Measurements from ENCODE around the gene ZNF670. TPM values are rescaled to one million over a fixed set of nuclear protein-coding genes. Genes with fewer than 3 reads are reported as not detected.
"Not testable (repeated sequence)": the region's sequence is repeated elsewhere in the genome, so short reads cannot be mapped to it uniquely, and the experiment has no call there.

Gene ZNF670
- total and polyA plus RNA-seq, 2 donors (not counting 1 experiment from before 2014, with no cell fraction given): 2.3 to 3.0 TPM

DNA sequence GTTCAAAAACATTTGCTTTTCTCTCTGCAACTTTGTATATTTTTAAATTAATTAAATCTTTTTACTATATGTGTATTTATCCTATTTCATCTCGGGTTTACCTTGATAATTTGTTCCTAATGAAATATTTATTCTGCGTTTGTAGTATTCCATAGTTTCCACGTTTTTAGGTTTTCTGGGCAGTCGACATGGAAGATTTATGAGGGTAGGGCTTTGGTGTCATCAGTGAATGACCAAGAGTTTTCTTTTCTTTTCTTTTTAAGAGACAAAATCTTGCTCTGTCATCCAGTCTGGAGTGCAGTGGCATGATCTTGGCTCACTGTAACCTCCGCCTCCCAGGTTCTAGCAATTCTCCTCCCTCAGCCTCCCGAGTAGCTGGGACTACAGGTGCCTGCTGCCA is 42.8 kb upstream of the ZNF670 start:
- no peak overlapping the region for H3K4me2 ChIP-seq (ENCODE audit: extremely low read depth, insufficient read depth, low read length)
- H3K9ac ChIP-seq (ENCODE audit: insufficient read depth, low read length): no peak overlapping the region
- TF ChIP-seq EZH2 (IDR thresholded peaks at IDR 0.05; ENCODE audit: low read length, missing control alignments): no peak
- TF ChIP-seq, protein P1, sequence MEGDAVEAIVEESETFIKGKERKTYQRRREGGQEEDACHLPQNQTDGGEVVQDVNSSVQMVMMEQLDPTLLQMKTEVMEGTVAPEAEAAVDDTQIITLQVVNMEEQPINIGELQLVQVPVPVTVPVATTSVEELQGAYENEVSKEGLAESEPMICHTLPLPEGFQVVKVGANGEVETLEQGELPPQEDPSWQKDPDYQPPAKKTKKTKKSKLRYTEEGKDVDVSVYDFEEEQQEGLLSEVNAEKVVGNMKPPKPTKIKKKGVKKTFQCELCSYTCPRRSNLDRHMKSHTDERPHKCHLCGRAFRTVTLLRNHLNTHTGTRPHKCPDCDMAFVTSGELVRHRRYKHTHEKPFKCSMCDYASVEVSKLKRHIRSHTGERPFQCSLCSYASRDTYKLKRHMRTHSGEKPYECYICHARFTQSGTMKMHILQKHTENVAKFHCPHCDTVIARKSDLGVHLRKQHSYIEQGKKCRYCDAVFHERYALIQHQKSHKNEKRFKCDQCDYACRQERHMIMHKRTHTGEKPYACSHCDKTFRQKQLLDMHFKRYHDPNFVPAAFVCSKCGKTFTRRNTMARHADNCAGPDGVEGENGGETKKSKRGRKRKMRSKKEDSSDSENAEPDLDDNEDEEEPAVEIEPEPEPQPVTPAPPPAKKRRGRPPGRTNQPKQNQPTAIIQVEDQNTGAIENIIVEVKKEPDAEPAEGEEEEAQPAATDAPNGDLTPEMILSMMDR (conservative IDR thresholded peaks at IDR 0.05 in 1 of 2, IDR thresholded peaks at IDR 0.05 in 1 of 2; ENCODE audit: low read depth in 1 of 2, low read length in 2 of 2): no peak
- H4K20me1 ChIP-seq (ENCODE audit: control insufficient read depth, extremely low read depth, insufficient read depth, low read length): no peaks in the 10 kb centered on the region
- no peak for DNase-seq (ENCODE audit: low read depth in 2 of 2)
- no peak overlapping the region for H3K4me3 ChIP-seq (replicated peaks in 1 of 4; ENCODE audit: control extremely low read depth in 1 of 4, insufficient read depth in 1 of 4, low read depth in 3 of 4, low read length in 4 of 4)
- no peak overlapping the region for H3K27ac ChIP-seq (ENCODE audit: insufficient read depth, low read length)
- H3K9me3 ChIP-seq (ENCODE audit: control insufficient read depth, insufficient read depth, low read depth, low read length): no peaks in the 10 kb centered on the region
- no peaks in the 10 kb centered on the region for H3K27me3 ChIP-seq (ENCODE audit: control insufficient read depth, insufficient read depth, low read length)
- no peaks in the 10 kb centered on the region for H3K36me3 ChIP-seq (ENCODE audit: control insufficient read depth, insufficient read depth, low read length)
- no peaks in the 10 kb centered on the region for H3K4me1 ChIP-seq (ENCODE audit: control insufficient read depth, extremely low read depth, insufficient read depth, low read length)
- no peak overlapping the region for H2AFZ ChIP-seq (ENCODE audit: low read length)
- no peaks in the 10 kb centered on the region for H3K79me2 ChIP-seq (ENCODE audit: control insufficient read depth, insufficient read depth, low read length)

DNA sequence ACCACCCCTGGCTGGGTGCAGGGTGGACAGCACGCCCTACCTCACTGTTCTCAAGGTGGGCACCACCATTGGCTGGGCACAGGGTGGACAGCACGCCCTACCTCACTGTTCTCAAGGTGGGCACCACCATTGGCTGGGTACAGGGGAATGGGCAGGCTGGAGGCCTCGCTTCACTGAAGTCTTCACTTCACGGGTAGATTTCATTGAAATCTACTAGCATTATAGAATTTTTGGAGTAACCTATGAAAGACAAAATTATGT is 41.7 kb upstream of the ZNF670 start:
- H3K4me1 ChIP-seq (ENCODE audit: control insufficient read depth, extremely low read depth, insufficient read depth, low read length); H4K20me1 ChIP-seq (ENCODE audit: control insufficient read depth, extremely low read depth, insufficient read depth, low read length); H3K79me2 ChIP-seq (ENCODE audit: control insufficient read depth, insufficient read depth, low read length); H3K9ac ChIP-seq (ENCODE audit: insufficient read depth, low read length); H3K4me2 ChIP-seq (ENCODE audit: extremely low read depth, insufficient read depth, low read length); H3K27me3 ChIP-seq (ENCODE audit: control insufficient read depth, insufficient read depth, low read length); H3K36me3 ChIP-seq (ENCODE audit: control insufficient read depth, insufficient read depth, low read length); DNase-seq (ENCODE audit: low read depth in 2 of 2); H2AFZ ChIP-seq (ENCODE audit: low read length); H3K27ac ChIP-seq (ENCODE audit: insufficient read depth, low read length); H3K4me3 ChIP-seq (replicated peaks in 1 of 4; ENCODE audit: control extremely low read depth in 1 of 4, insufficient read depth in 1 of 4, low read depth in 3 of 4, low read length in 4 of 4); H3K9me3 ChIP-seq (ENCODE audit: control insufficient read depth, insufficient read depth, low read depth, low read length): not testable (repeated sequence)

DNA sequence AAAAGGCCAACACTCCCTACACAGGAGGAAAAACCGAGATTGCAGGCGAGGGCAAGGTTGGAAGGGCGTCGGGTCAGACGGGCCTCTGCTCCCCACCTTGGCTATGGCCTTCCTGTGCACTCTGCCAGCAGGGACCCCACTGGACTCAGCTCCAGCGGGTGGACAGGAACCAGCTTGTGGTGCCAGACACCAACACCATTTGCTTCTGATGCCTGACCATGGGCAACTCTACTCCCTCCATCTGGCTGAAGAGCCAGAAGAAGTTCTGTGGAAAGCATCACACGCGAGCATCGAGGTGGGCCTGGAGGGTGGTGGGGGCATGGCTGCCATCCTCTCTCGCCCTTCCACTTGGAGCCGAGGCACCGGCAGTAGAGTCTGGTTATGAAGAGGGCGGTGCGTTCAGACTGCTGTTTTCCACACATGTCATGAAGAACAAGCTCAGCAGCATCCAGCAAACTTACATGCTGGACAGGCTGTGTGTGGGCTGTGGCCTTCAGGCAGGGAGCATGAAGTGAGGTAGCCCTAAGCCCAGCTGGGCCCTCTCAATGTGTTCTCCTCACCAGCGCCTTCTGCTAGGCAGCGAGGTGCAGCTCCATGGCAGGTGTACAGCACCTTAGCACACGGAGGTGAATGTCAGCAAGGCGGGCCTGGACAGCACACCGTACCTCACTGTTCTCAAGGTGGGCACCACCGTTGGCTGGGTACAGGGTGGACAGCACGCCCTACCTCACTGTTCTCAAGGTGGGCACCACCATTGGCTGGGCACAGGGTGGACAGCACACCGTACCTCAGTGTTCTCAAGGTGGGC is 41.2 kb upstream of the ZNF670 start:
- Histone ChIP-seq H3K9me3 (ENCODE audit: control insufficient read depth, insufficient read depth, low read depth, low read length) (no peaks in the 10 kb centered on the region), H2AFZ (ENCODE audit: low read length) (no peak overlapping the region), H3K79me2 (ENCODE audit: control insufficient read depth, insufficient read depth, low read length) (no peaks in the 10 kb centered on the region), H4K20me1 (ENCODE audit: control insufficient read depth, extremely low read depth, insufficient read depth, low read length) (no peaks in the 10 kb centered on the region), H3K4me1 (ENCODE audit: control insufficient read depth, extremely low read depth, insufficient read depth, low read length) (no peaks in the 10 kb centered on the region), H3K4me3 (replicated peaks in 1 of 4; ENCODE audit: control extremely low read depth in 1 of 4, insufficient read depth in 1 of 4, low read depth in 3 of 4, low read length in 4 of 4) (no peak overlapping the region), H3K9ac (ENCODE audit: insufficient read depth, low read length) (no peak overlapping the region), H3K27ac (ENCODE audit: insufficient read depth, low read length) (no peak overlapping the region), H3K27me3 (ENCODE audit: control insufficient read depth, insufficient read depth, low read length) (no peaks in the 10 kb centered on the region), H3K36me3 (ENCODE audit: control insufficient read depth, insufficient read depth, low read length) (no peaks in the 10 kb centered on the region), H3K4me2 (ENCODE audit: extremely low read depth, insufficient read depth, low read length) (no peak overlapping the region)
- no peak for TF ChIP-seq EZH2 (IDR thresholded peaks at IDR 0.05; ENCODE audit: low read length, missing control alignments)
- TF ChIP-seq, protein P1 (conservative IDR thresholded peaks at IDR 0.05 in 1 of 2, IDR thresholded peaks at IDR 0.05 in 1 of 2; ENCODE audit: low read depth in 1 of 2, low read length in 2 of 2): no peak
- no peak for DNase-seq (ENCODE audit: low read depth in 2 of 2)

All from fibroblast of lung (primary cell).